Transverse colon (tissue), 4 donors: ENCODE measurements around the gene SLC30A3. TPM values are rescaled to one million over a fixed set of nuclear protein-coding genes. Genes with fewer than 3 reads are reported as not detected.
A peak's percentile ranks its signal among the peaks of the same experiment; 100 is the strongest.

Experiments used
- DNase-seq: peaks from one replicate; pipeline ENCODE4 v3.0.0-alpha.2; 2019
- H3K27ac ChIP-seq, 4 donors: fragments of 200-600 bp; sonication (generic); 2 replicates each; pipeline ENCODE4 v1.5.1; 2016 to 2018; ENCODE audit warnings: inconsistent platforms in 4 of 4
- H3K27me3 ChIP-seq: fragments of 200-600 bp; sonication (generic); 2 replicates; pipeline ENCODE4 v1.5.1; 2017; ENCODE audit warnings: inconsistent platforms
- H3K36me3 ChIP-seq, 4 donors: fragments of 200-600 bp; sonication (generic); 2 replicates each; pipeline ENCODE4 v1.5.1; 2017 to 2019; ENCODE audit warnings: inconsistent platforms in 4 of 4
- H3K4me1 ChIP-seq, 4 donors: fragments of 200-600 bp; sonication (generic); 2 replicates each; pipeline ENCODE4 v1.5.1; 2017 to 2020; ENCODE audit warnings: inconsistent platforms in 4 of 4
- H3K4me3 ChIP-seq, 4 donors: fragments of 200-600 bp; sonication (generic); 1 replicate in 1 of 4; 2 replicates in 3 of 4; pipeline versions ENCODE4 v1.5.1 to v1.6.1; 2017 to 2019; ENCODE audit warnings: inconsistent platforms in 4 of 4
- H3K9me3 ChIP-seq, 2 donors: fragments of 200-600 bp; sonication (generic); 2 replicates each; pipeline ENCODE4 v1.5.1; 2017 to 2019; ENCODE audit warnings: inconsistent platforms in 2 of 2
- CTCF ChIP-seq, 5 experiments: fragments of 200-600 bp in 3 of 5; fragments of 450-650 bp in 2 of 5; sonication (generic) in 3 of 5; IDR thresholded peaks; 1 replicate in 2 of 5; 2 replicates in 3 of 5; pipeline ENCODE4 v1.5.1; 2016 to 2017; ENCODE audit warnings: antibody characterized with exemption in 5 of 5, inconsistent platforms in 3 of 5, mild to moderate bottlenecking in 2 of 5, moderate library complexity in 1 of 5
- EP300 ChIP-seq: sonication (generic); formaldehyde crosslinking; IDR thresholded peaks from one replicate; pipeline ENCODE4 v1.6.1; 2017; ENCODE audit warnings: antibody characterized with exemption, low read depth
- POLR2A ChIP-seq: fragments of 450-650 bp; IDR thresholded peaks from one replicate; pipeline ENCODE4 v1.6.1; 2016; ENCODE audit warnings: antibody characterized with exemption, mild to moderate bottlenecking, moderate library complexity
- POLR2AphosphoS5 ChIP-seq, 3 donors: sonication (generic); formaldehyde crosslinking; IDR thresholded peaks; one replicate each; pipeline ENCODE4 v1.6.1; 2016; ENCODE audit warnings: antibody characterized with exemption in 3 of 3
- WGBS, 2 donors: methylation state at CpG; one replicate each; pipeline ENCODE4 v1.1.5; 2018; ENCODE audit warnings: low coverage in 1 of 2; 5-methylcytosine and 5-hydroxymethylcytosine counted together
- in situ Hi-C, 4 donors: fragments of 200-750 bp; cut with MboI; loops; one replicate each; pipeline versions ENCODE4 v1.15.0 to v1.15.1; 2017; ENCODE audit warnings: low sequenced_read_pairs in 3 of 4, low pct_ligation_motif_present in 1 of 4, low pct_unique_long_range_greater_than_20kb in 1 of 4
- intact Hi-C: fragments of 100-400 bp; cut with DNase I; formaldehyde crosslinking; loops from one replicate; pipeline ENCODE4 v1.15.1; 2023; ENCODE audit warnings: low total_unique reads
- total RNA-seq, 4 donors: library from RNA; depleted of rRNA; stranded (reverse); fragments of >200 nt; gene quantifications; one replicate each; pipeline ENCODE4 v1.1.0, GENCODE V29; 2016

Gene SLC30A3
- under 1 TPM in 1 of 4 donors, not detected in 3; 0.60 TPM for total RNA-seq

- Histone ChIP-seq H3K27ac (no peak within 1 kb of the TSS), H3K4me1 (peaks cover 14 to 36% (median 35%) of the 10 kb centered on the region in 4 donors), H3K9me3 (no peaks in the 10 kb centered on the region), H3K36me3 (no peaks in the 10 kb centered on the region), H3K27me3 (peaks cover 100% of the 10 kb centered on the region), H3K4me3 (peak within 1 kb of the TSS; percentile 20 to 57 (median 38))
- no peak for TF ChIP-seq EP300
- no peak for TF ChIP-seq CTCF (IDR thresholded peaks at IDR 0.05)
- TF ChIP-seq POLR2A: no peak
- TF ChIP-seq POLR2AphosphoS5 (IDR thresholded peaks at IDR 0.05): no peak
- intact Hi-C loops: no loop called here
- WGBS, 2 donors: 1% methylated on average over 60 of the region's 96 CpGs; no CpG with 5 or more reads in 1 of the 2 donors
- peak; percentile 71 for DNase-seq
- in situ Hi-C loops: no loop called here
Measured at GRCh38 chr2:27262379-27263286, at the start of gene SLC30A3. TSS of gene SLC30A3 (minus strand) at chr2:27263047. CDS start at chr2:27262906, 141 bp downstream.

- Histone ChIP-seq H3K27ac (no peak overlapping the region), H3K9me3 (no peaks in the 10 kb centered on the region), H3K36me3 (no peaks in the 10 kb centered on the region), H3K27me3 (peaks cover 19% of the 10 kb centered on the region), H3K4me3 (no peak overlapping the region), H3K4me1 (peaks cover 0 to 12% (median 8%) of the 10 kb centered on the region in 4 donors)
- no peak for DNase-seq
- no peak for TF ChIP-seq CTCF (IDR thresholded peaks at IDR 0.05)
- TF ChIP-seq POLR2AphosphoS5 (IDR thresholded peaks at IDR 0.05): no peak
- WGBS, 2 donors: 95% methylated on average over 3 of the region's 3 CpGs; no CpG with 5 or more reads in 1 of the 2 donors
- in situ Hi-C loops: no loop called here
- intact Hi-C loops: no loop called here
Measured at GRCh38 chr2:27312152-27312551, 49.3 kb upstream of the SLC30A3 start.

GRCh38 chr2:27309651-27310050, 46.8 kb upstream of the SLC30A3 start:
- no peaks in the 10 kb centered on the region for H3K9me3 ChIP-seq
- H3K27me3 ChIP-seq: peaks cover 43% of the 10 kb centered on the region
- intact Hi-C loops: loop anchor here (5.0 kb wide), 1 partner anchor 137 kb away; no protein-coding TSS in a partner anchor
- H3K27ac ChIP-seq: no peak overlapping the region
- in situ Hi-C loops: no loop called here
- DNase-seq: no peak
- H3K4me3 ChIP-seq: no peak overlapping the region
- TF ChIP-seq POLR2A (no peak), EP300 (no peak), POLR2AphosphoS5 (IDR thresholded peaks at IDR 0.05) (no peak), CTCF (IDR thresholded peaks at IDR 0.05) (no peak)
- H3K4me1 ChIP-seq: peaks cover 0 to 22% (median 17%) of the 10 kb centered on the region in 4 donors
- no peaks in the 10 kb centered on the region for H3K36me3 ChIP-seq
- WGBS, 2 donors: 87 to 100% methylated on average over 2 to 6 of the region's 6 CpGs

GRCh38 chr2:27308359-27308881, 45.6 kb upstream of the SLC30A3 start, which contains the start of gene UCN:
TSS of gene UCN (minus strand) at chr2:27308445. CDS start at chr2:27307895, 550 bp downstream.
- peaks cover 47% of the 10 kb centered on the region for H3K27me3 ChIP-seq
- intact Hi-C loops: loop anchor here (5.0 kb wide), 1 partner anchor 136 kb away; no protein-coding TSS in a partner anchor

More at GRCh38 chr2:27308359-27308881, 45.6 kb upstream of the SLC30A3 start, which contains the start of gene UCN:
- no peak for DNase-seq
- Histone ChIP-seq H3K27ac (no peak within 1 kb of the TSS), H3K4me3 (no peak within 1 kb of the TSS), H3K4me1 (peaks cover 0 to 22% (median 17%) of the 10 kb centered on the region in 4 donors), H3K9me3 (no peaks in the 10 kb centered on the region), H3K36me3 (no peaks in the 10 kb centered on the region)
- TF ChIP-seq CTCF (IDR thresholded peaks at IDR 0.05) (no peak), EP300 (no peak), POLR2AphosphoS5 (IDR thresholded peaks at IDR 0.05) (no peak), POLR2A (no peak)
- WGBS, 2 donors: 40 to 74% methylated on average over 2 to 24 of the region's 25 CpGs
- in situ Hi-C loops: no loop called here
